ENCODE results near the gene PRKCH.

The PRKCH gene

DNA sequence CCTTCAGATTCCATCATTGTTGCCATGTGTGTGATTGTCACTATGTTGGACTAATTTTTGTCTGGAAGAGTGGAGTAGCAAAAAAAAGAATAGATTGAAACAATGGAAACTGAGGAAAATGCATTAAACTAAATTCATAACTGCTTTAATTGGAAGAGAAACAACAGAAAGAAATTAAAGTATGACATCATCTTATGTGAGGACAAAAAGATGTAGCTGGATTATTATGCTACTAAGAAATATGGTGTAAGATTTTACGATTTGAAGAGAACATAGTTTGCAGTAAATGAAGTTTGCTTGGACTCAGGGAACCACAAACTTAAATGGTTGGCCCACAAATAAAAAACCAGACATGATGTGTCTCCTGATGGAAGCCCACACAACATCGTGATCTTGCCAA lies 76.8 kb downstream of the PRKCH start:
- DNase-seq (ENCODE audit: extremely low read depth, low read depth), result no peak
- TF ChIP-seq, protein P1, sequence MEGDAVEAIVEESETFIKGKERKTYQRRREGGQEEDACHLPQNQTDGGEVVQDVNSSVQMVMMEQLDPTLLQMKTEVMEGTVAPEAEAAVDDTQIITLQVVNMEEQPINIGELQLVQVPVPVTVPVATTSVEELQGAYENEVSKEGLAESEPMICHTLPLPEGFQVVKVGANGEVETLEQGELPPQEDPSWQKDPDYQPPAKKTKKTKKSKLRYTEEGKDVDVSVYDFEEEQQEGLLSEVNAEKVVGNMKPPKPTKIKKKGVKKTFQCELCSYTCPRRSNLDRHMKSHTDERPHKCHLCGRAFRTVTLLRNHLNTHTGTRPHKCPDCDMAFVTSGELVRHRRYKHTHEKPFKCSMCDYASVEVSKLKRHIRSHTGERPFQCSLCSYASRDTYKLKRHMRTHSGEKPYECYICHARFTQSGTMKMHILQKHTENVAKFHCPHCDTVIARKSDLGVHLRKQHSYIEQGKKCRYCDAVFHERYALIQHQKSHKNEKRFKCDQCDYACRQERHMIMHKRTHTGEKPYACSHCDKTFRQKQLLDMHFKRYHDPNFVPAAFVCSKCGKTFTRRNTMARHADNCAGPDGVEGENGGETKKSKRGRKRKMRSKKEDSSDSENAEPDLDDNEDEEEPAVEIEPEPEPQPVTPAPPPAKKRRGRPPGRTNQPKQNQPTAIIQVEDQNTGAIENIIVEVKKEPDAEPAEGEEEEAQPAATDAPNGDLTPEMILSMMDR (IDR thresholded peaks at IDR 0.05; ENCODE audit: low read depth, low read length, missing control alignments), result no peak
- H3K4me3 ChIP-seq (replicated peaks; ENCODE audit: low read depth, low read length), result no peak overlapping the region

DNA sequence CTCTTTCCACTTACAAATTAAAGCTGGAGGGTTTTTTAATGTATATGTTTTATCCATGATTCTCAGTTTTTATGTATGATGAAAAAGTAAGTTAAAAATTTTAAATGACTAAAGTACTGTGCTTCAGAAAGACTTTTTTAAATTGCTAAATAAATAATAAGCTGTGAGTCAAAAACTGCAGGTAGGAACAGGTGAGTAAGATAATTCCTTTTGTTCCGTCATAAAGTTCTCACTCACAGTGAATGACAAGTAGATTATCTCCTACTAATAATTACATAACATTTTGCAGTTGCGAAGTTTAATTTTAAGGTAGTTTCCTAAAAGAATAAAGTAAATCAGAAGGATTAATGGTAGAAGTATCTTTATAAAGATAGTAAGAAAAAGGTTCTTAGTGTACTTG lies 78.0 kb downstream of the PRKCH start:
- no peak for DNase-seq (ENCODE audit: extremely low read depth, low read depth)
- H3K4me3 ChIP-seq (replicated peaks; ENCODE audit: low read depth, low read length), result no peak overlapping the region
- TF ChIP-seq, protein P1 (IDR thresholded peaks at IDR 0.05; ENCODE audit: low read depth, low read length, missing control alignments), result no peak

DNA sequence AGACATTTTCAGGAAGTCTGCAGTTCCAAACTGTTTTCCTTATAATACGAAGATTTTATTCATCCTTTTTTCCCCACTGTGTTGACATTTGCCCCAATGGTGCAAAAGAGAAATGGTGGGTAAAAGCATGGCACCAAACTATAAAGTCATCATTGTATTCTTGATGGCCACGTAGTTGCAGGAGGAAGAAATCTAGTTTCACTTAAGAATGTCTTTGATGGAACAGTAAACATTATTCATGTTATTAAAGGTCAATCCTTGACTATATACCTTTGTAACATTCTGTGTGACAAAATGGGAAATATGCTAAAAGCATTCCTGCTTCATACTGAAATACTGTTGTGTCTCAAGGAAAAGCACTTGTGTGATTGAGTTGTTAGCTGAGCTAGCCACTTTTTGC lies 80.1 kb downstream of the PRKCH start:
- DNase-seq (ENCODE audit: extremely low read depth, low read depth), result no peak
- H3K4me3 ChIP-seq (replicated peaks; ENCODE audit: low read depth, low read length), result no peak overlapping the region
- TF ChIP-seq, protein P1 (IDR thresholded peaks at IDR 0.05; ENCODE audit: low read depth, low read length, missing control alignments), result no peak

DNA sequence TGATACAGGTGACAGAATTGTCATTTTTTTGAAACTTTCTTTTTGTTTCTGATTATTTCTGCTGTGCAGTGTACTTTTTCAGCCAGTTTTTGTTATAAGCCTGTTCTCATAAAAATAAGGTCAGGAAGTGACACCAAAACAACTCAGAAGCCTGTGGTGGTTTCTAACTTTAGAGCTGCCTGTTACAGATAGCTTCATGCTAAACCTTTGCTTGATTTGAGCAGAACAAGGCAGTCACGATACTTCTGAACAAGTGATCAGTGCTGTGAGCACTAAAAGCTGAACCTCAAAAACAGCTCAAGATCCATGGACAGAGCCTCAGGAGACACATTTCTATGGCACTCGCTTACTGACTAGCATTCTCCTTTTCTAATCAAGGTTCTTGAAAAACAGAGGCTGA lies 82.0 kb downstream of the PRKCH start:
- TF ChIP-seq, protein P1 (IDR thresholded peaks at IDR 0.05; ENCODE audit: low read depth, low read length, missing control alignments), result no peak
- no peak for DNase-seq (ENCODE audit: extremely low read depth, low read depth)
- no peak overlapping the region for H3K4me3 ChIP-seq (replicated peaks; ENCODE audit: low read depth, low read length)

DNA sequence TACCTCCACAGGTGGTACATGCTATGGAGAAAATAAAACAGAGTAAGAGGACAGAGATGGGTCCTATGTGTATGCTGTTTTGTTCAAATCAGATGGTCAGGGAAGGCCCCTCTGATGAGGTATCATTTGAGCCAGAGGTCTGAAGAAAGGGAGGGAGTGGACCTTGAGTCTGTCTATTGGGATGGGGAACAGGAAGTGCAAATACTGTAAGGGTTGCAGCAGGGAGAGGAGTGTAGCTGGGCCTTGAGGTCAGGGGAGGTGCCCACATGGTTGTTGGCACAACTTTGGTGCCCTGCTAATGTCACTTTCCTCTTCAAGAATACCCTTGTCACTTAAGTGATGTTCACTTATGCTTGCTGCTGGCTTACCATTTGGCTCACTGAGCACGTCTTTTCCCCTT lies 83.3 kb downstream of the PRKCH start:
- H3K4me3 ChIP-seq (replicated peaks; ENCODE audit: low read depth, low read length), result no peak overlapping the region
- TF ChIP-seq, protein P1 (IDR thresholded peaks at IDR 0.05; ENCODE audit: low read depth, low read length, missing control alignments), result no peak
- DNase-seq (ENCODE audit: extremely low read depth, low read depth), result no peak

DNA sequence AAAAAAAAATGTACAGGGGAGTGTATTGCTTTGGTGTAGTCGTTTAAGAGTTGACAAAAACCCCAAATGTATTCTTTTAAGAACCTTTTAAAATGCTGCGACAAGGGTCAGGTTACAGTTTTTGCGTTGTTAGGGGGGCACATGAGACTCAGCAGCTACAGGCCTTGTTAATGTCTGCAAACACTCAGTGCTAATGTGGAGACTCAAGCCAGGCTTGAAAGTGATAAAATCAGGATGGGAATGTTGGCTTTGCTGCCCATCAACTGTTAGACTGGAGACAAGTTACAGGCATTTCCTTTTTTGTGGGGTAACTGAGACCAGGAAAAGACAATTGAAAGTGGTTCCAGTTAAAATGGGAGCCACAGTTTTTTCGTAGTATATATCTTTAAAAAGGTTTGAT lies 84.8 kb downstream of the PRKCH start:
- TF ChIP-seq, protein P1 (IDR thresholded peaks at IDR 0.05; ENCODE audit: low read depth, low read length, missing control alignments), result no peak
- DNase-seq (ENCODE audit: extremely low read depth, low read depth), result no peak
- no peak overlapping the region for H3K4me3 ChIP-seq (replicated peaks; ENCODE audit: low read depth, low read length)

DNA sequence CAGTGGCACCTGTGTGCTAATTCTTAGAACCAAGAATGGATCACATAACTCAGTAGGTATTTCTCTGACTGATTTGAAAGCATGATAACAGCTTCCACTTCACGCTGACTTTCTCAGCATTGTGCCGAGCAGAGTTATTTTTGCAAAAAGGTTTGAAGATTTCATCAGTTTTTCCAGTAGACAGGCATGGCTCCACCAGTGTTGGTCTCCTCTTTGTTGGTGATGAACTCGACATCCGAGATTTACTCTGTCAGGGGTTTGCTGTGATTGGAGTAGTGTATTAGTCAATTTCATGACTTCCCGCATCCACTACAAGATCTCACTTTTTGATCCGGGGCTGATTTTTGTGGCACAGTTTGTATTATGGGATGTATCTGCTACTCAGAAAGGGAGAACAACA lies 85.3 kb downstream of the PRKCH start:
- TF ChIP-seq, protein P1 (IDR thresholded peaks at IDR 0.05; ENCODE audit: low read depth, low read length, missing control alignments), result no peak
- no peak for DNase-seq (ENCODE audit: extremely low read depth, low read depth)
- no peak overlapping the region for H3K4me3 ChIP-seq (replicated peaks; ENCODE audit: low read depth, low read length)
